BJ (cell line): ENCODE results near the gene UNC93A. TPM values are rescaled to one million over a fixed set of nuclear protein-coding genes. Genes with fewer than 3 reads are reported as not detected.

ENCODE experiments used
- CTCF ChIA-PET: fragments of 350-600 bp; formaldehyde crosslinking; extraction: SDS; loops from one replicate; lab custom pipeline; 2021; ENCODE audit warnings: antibody characterized with exemption, inconsistent platforms; lab: Yijun Ruan, JAX
- POLR2A ChIA-PET: fragments of 300-600 bp; sonication (Branson Sonifier 250); formaldehyde crosslinking; extraction: SDS; loops from one replicate; lab custom pipeline; 2021; ENCODE audit warnings: antibody characterized with exemption; lab: Charles Lee
- DNase-seq: peaks from one replicate; pipeline ENCODE4 v3.0.0-alpha.2; 2011; ENCODE audit warnings: low read depth
- H3K27me3 ChIP-seq: 2 replicates; pipeline ENCODE4 v1.6.0; 2011; ENCODE audit warnings: low read length; ENCODE audit not compliant: control insufficient read depth, insufficient read depth
- H3K36me3 ChIP-seq: 2 replicates; pipeline ENCODE4 v1.5.1; 2011; ENCODE audit warnings: low read length; ENCODE audit not compliant: control insufficient read depth, insufficient read depth
- H3K4me3 ChIP-seq: 2 replicates; pipeline ENCODE4 v1.5.1; 2011; ENCODE audit warnings: low read depth, mild to moderate bottlenecking, control low read depth, low read length
- polyA plus RNA-seq: library from polyadenylated mRNA; depleted of rRNA; stranded (reverse); fragments of >200 nt; gene quantifications from 2 replicates; pipeline ENCODE4 v1.2.3, GENCODE V29; 2011
- TF ChIP-seq, protein P1 (sequence below): IDR thresholded peaks from 2 replicates; pipeline ENCODE4 v1.5.1; 2011; ENCODE audit warnings: low read depth, mild to moderate bottlenecking, control low read depth, inconsistent platforms, low read length, moderate library complexity; ENCODE audit not compliant: insufficient read depth

UNC93A gene
- polyA plus RNA-seq, 1 experiment: not detected

DNA sequence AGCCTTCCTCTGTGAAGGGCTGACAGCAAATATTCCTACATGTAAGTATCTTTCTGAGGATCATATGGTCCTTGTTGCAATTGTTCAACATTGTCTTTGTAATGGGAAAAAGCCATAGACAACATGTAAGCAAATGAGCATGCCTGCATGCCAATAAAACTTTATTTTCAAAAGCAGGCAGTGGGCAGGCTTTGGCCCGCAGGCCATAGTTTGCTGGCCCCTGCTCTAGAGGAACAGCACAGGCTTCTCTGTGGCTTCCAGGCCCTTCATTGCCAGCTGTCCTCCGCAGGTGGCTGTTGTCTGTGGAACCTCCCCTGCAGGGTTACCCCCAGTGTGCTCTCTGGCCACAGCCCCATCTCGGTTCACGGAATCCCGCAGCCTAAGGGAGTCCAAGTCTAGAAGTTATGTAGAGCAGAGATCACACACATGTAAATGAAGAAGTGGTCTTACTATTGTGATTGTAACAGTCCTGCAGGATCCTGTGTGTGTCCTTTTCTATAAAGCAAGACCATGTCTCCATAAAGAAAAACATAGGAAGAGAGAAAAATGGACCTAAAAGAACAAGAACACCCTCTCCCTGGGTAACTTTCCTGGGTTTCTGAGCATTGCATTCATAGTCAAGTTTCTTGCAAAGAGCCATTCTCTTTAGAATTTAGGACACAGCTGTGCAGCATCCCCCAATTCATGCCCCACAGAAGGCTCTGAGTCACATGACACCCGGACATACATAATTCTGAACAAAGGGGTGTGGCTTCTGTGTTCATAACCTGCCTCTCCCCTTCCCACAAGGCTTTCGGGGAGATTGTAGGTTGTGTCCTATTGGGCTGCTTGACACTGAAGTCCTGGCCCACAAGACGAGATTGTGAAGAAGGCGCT, 10.0 kb downstream of the UNC93A start:
- Histone ChIP-seq H3K36me3 (no peaks in the 10 kb centered on the region), H3K4me3 (no peak overlapping the region), H3K27me3 (no peaks in the 10 kb centered on the region)
- ChIA-PET POLR2A (no interaction called here), CTCF (no interaction called here)
- TF ChIP-seq, protein P1, sequence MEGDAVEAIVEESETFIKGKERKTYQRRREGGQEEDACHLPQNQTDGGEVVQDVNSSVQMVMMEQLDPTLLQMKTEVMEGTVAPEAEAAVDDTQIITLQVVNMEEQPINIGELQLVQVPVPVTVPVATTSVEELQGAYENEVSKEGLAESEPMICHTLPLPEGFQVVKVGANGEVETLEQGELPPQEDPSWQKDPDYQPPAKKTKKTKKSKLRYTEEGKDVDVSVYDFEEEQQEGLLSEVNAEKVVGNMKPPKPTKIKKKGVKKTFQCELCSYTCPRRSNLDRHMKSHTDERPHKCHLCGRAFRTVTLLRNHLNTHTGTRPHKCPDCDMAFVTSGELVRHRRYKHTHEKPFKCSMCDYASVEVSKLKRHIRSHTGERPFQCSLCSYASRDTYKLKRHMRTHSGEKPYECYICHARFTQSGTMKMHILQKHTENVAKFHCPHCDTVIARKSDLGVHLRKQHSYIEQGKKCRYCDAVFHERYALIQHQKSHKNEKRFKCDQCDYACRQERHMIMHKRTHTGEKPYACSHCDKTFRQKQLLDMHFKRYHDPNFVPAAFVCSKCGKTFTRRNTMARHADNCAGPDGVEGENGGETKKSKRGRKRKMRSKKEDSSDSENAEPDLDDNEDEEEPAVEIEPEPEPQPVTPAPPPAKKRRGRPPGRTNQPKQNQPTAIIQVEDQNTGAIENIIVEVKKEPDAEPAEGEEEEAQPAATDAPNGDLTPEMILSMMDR: no peak
- no peak for DNase-seq

GRCh38 chr6:167302074-167302473, 11.0 kb downstream of the UNC93A start:
- Histone ChIP-seq H3K27me3 (no peaks in the 10 kb centered on the region), H3K4me3 (no peak overlapping the region), H3K36me3 (no peaks in the 10 kb centered on the region)
- TF ChIP-seq, protein P1: no peak
- CTCF ChIA-PET: no interaction called here
- no peak for DNase-seq
- POLR2A ChIA-PET: no interaction called here

GRCh38 chr6:167302796-167303195, 11.7 kb downstream of the UNC93A start:
- no peaks in the 10 kb centered on the region for H3K36me3 ChIP-seq
- no peak overlapping the region for H3K4me3 ChIP-seq
- no peak for DNase-seq
- ChIA-PET CTCF (interaction anchor here (0.6 kb wide), 1 partner anchor 1455 kb away, joined by 3 read pairs; no protein-coding TSS in a partner anchor), POLR2A (no interaction called here)
- TF ChIP-seq, protein P1: no peak
- H3K27me3 ChIP-seq: no peaks in the 10 kb centered on the region

GRCh38 chr6:167303675-167304625, 12.8 kb downstream of the UNC93A start:
- ChIA-PET POLR2A (no interaction called here), CTCF (no interaction called here)
- Histone ChIP-seq H3K4me3 (no peak overlapping the region), H3K27me3 (no peaks in the 10 kb centered on the region), H3K36me3 (no peaks in the 10 kb centered on the region)
- no peak for DNase-seq
- TF ChIP-seq, protein P1: no peak

DNA sequence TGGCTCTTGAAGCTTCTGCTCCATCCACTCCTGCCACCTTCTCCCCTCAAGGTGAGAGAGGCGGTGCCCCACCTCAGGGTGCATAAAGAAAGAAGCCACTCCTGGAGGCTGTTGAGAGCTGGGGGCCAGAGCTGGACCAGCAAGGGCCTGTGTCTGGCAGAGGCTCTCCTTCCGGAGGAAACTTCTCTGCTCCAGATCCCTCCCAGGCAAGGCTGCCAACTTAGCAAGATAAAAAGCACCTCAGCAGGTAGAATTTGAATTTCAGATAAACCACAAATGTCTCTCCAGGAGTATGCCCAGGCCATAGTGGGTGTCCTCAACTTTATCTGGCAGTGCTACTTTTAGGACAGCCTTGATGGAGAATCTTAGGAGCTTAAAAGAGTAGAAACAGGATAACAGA, 13.8 kb downstream of the UNC93A start:
- H3K27me3 ChIP-seq: no peaks in the 10 kb centered on the region

More for the DNA sequence above, 13.8 kb downstream of the UNC93A start:
- ChIA-PET CTCF (no interaction called here), POLR2A (no interaction called here)
- TF ChIP-seq, protein P1: no peak
- no peak for DNase-seq
- no peaks in the 10 kb centered on the region for H3K36me3 ChIP-seq
- no peak overlapping the region for H3K4me3 ChIP-seq
